Measurements from ENCODE around the gene SCAI. TPM values are rescaled to one million over a fixed set of nuclear protein-coding genes. Genes with fewer than 3 reads are reported as not detected.
"Not testable (repeated sequence)": the region's sequence is repeated elsewhere in the genome, so short reads cannot be mapped to it uniquely, and the experiment has no call there.

Gene SCAI
- total and polyA plus RNA-seq, 2 of the 4 experiments (the other 2 are of a cell fraction): 3.6 to 14.5 TPM

- H2AFZ ChIP-seq (replicated peaks; ENCODE audit: low read length, poor library complexity); H2BK15ac ChIP-seq (ENCODE audit: low read depth, low read length); H3K4me2 ChIP-seq (ENCODE audit: low read depth, low read length); ATAC-seq (ENCODE audit: low read depth); H2BK5ac ChIP-seq (ENCODE audit: low read depth, low read length, poor library complexity, severe bottlenecking); H4K5ac ChIP-seq (ENCODE audit: low read depth, low read length); H2AK9ac ChIP-seq (replicated peaks; ENCODE audit: low read depth, low read length, poor library complexity); H4K20me1 ChIP-seq (ENCODE audit: insufficient read depth, low read length); BruUV-seq (replicated peaks); H2BK120ac ChIP-seq (ENCODE audit: low read depth, low read length); H4K91ac ChIP-seq (ENCODE audit: insufficient read depth, low read depth, low read length); H4K8ac ChIP-seq (ENCODE audit: low read depth in 2 of 2, low read length in 2 of 2); intact Hi-C loops (cut with micrococcal nuclease); dilution Hi-C loops (cut with HindIII; ENCODE audit: low sequenced_read_pairs, unreplicated experiment); H3K4me3 ChIP-seq (ENCODE audit: insufficient read depth, low read depth, low read length); H2AK5ac ChIP-seq (ENCODE audit: low read depth, low read length); H2BK20ac ChIP-seq (ENCODE audit: low read depth, low read length); H3K4me1 ChIP-seq (ENCODE audit: control insufficient read depth, insufficient read depth, low read length); H3K9me1 ChIP-seq (ENCODE audit: insufficient read depth, low read length); H3K9ac ChIP-seq (ENCODE audit: low read depth, low read length); H3K18ac ChIP-seq (ENCODE audit: low read depth, low read length); H3K56ac ChIP-seq (ENCODE audit: extremely low read depth, insufficient read depth, low read length); H3K4ac ChIP-seq (ENCODE audit: low read depth, low read length); H3K27me3 ChIP-seq (ENCODE audit: control insufficient read depth, insufficient read depth, low read length); POLR2A ChIA-PET (ENCODE audit: unreplicated experiment); H3K9me3 ChIP-seq (ENCODE audit: control insufficient read depth, insufficient read depth, low read length); H3K79me1 ChIP-seq (ENCODE audit: low read depth in 1 of 2, low read length in 2 of 2); H3K14ac ChIP-seq (replicated peaks; ENCODE audit: low read depth, low read length); H3K27ac ChIP-seq (ENCODE audit: insufficient read depth, low read length); H3K23ac ChIP-seq (ENCODE audit: low read depth, low read length); CTCF ChIA-PET: not testable (repeated sequence)
- 82% methylated on average over 4 of the region's 6 CpGs; no CpG with 5 or more reads in 1 of the 2 experiments for WGBS, 2 experiments (ENCODE audit: extremely low coverage in 2 of 2, insufficient read length in 1 of 2)
- DNase-seq: peak; percentile 41
- in situ Hi-C loops (cut with MboI; ENCODE audit: low sequenced_read_pairs): loop anchor here (25.0 kb wide), 1 partner anchor 442 kb away; no protein-coding TSS in a partner anchor
- peaks cover 32% of the 10 kb centered on the region for H3K36me3 ChIP-seq (ENCODE audit: control insufficient read depth, insufficient read depth, low read length)
These were observed 222.9 kb downstream of the SCAI start for GRCh38 chr9:124920394-124920793.
